KMS-11 (cell line): ENCODE data around the gene ACTBL2.

Experiments
- H2AFZ ChIP-seq: fragments of 200-600 bp; sonication (generic); 2 replicates; pipeline ENCODE4 v1.6.1; 2016; ENCODE audit warnings: antibody characterized with exemption, mixed run types, low read depth
- H3K27ac ChIP-seq: fragments of 200-600 bp; sonication (generic); 2 replicates; pipeline ENCODE4 v1.6.1; 2016; ENCODE audit warnings: mild to moderate bottlenecking, mixed run types
- H3K27me3 ChIP-seq: fragments of 200-600 bp; sonication (generic); 2 replicates; pipeline ENCODE4 v1.6.1; 2017; ENCODE audit warnings: mild to moderate bottlenecking, low read depth, mixed run types, moderate library complexity; ENCODE audit not compliant: insufficient read depth
- H3K36me3 ChIP-seq: fragments of 200-600 bp; sonication (generic); 2 replicates; pipeline ENCODE4 v1.6.1; 2017; ENCODE audit warnings: mild to moderate bottlenecking, mixed run types; ENCODE audit not compliant: insufficient read depth
- H3K4me1 ChIP-seq: fragments of 200-600 bp; sonication (generic); 2 replicates; pipeline ENCODE4 v1.6.1; 2016; ENCODE audit warnings: mild to moderate bottlenecking, low read depth, mixed run types; ENCODE audit not compliant: poor library complexity, severe bottlenecking
- H3K4me2 ChIP-seq: fragments of 200-600 bp; sonication (generic); 2 replicates; pipeline ENCODE4 v1.7.0; 2016; ENCODE audit warnings: mild to moderate bottlenecking, mixed run types
- H3K4me3 ChIP-seq: fragments of 200-600 bp; sonication (generic); IDR thresholded peaks from 2 replicates; pipeline ENCODE4 v1.6.1; 2017; ENCODE audit warnings: low read depth, low read length, mixed read lengths; ENCODE audit not compliant: insufficient read depth
- H3K79me2 ChIP-seq: fragments of 200-600 bp; sonication (generic); 2 replicates; pipeline ENCODE4 v1.6.1; 2016; ENCODE audit warnings: low read depth, mixed run types; ENCODE audit not compliant: insufficient read depth
- H3K9ac ChIP-seq: fragments of 200-600 bp; sonication (generic); 2 replicates; pipeline ENCODE4 v1.6.1; 2016; ENCODE audit warnings: mild to moderate bottlenecking, mixed run types
- H4K20me1 ChIP-seq: fragments of 200-600 bp; sonication (generic); 2 replicates; pipeline ENCODE4 v1.6.1; 2016; ENCODE audit warnings: mild to moderate bottlenecking, mixed run types; ENCODE audit not compliant: insufficient read depth
- TF ChIP-seq, protein P1 (sequence below): fragments of 200-600 bp; sonication (generic); conservative IDR thresholded peaks from 2 replicates; pipeline ENCODE4 v1.6.1; 2017; ENCODE audit warnings: low read depth, mild to moderate bottlenecking, antibody characterized with exemption, low read length, moderate library complexity, mixed read lengths

ACTBL2 gene

DNA sequence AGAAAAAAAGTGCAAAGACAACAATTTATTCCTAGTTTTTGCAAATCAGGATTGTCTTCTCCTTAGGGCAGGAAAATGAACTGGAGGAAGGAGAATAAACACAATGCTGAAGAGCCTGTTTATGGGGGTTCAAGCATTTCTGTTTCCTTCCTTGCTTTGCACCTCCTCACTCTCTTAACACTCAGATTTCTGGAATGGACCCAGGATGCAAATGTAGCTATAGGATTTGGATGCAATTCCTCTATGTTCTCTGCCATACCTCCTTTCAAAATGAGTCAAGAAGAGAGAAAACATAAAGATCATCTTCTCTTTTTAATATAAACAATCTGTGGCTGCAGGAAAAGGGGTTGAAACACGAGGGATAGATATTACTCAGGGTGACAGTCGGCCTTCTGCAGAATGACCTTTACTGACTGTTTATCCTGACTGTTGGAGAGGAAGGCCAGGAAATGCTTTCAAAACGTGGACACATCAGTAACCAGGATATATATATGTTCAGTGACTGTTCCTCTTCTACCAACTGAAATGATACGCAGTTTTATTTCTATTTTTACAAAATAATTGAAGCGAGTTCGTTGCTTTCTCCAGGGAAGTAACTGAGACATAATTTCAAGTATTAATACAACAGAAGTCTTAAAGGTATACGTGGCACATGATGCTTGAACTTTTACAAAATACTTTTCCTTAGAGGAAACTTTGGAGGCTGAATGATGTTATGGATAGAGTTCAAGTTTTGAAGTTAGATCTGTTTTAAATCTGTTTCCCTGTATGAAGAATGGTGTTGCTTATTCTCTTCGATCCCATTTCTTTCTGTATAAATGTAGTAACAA, 44.4 kb downstream of the ACTBL2 start:
- Histone ChIP-seq H3K4me1 (no peaks in the 10 kb centered on the region), H3K9ac (no peak overlapping the region), H3K36me3 (no peaks in the 10 kb centered on the region), H3K27ac (no peak overlapping the region), H3K79me2 (no peaks in the 10 kb centered on the region), H3K4me3 (no peak overlapping the region), H4K20me1 (no peaks in the 10 kb centered on the region), H3K27me3 (no peaks in the 10 kb centered on the region), H2AFZ (no peak overlapping the region), H3K4me2 (no peak overlapping the region)
- TF ChIP-seq, protein P1, sequence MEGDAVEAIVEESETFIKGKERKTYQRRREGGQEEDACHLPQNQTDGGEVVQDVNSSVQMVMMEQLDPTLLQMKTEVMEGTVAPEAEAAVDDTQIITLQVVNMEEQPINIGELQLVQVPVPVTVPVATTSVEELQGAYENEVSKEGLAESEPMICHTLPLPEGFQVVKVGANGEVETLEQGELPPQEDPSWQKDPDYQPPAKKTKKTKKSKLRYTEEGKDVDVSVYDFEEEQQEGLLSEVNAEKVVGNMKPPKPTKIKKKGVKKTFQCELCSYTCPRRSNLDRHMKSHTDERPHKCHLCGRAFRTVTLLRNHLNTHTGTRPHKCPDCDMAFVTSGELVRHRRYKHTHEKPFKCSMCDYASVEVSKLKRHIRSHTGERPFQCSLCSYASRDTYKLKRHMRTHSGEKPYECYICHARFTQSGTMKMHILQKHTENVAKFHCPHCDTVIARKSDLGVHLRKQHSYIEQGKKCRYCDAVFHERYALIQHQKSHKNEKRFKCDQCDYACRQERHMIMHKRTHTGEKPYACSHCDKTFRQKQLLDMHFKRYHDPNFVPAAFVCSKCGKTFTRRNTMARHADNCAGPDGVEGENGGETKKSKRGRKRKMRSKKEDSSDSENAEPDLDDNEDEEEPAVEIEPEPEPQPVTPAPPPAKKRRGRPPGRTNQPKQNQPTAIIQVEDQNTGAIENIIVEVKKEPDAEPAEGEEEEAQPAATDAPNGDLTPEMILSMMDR = no peak

GRCh38 chr5:57436586-57436985, 46.0 kb downstream of the ACTBL2 start:
- H3K4me2 ChIP-seq = no peak overlapping the region
- no peaks in the 10 kb centered on the region for H3K27me3 ChIP-seq
- H3K9ac ChIP-seq = no peak overlapping the region
- H3K4me1 ChIP-seq = no peaks in the 10 kb centered on the region
- H3K36me3 ChIP-seq = no peaks in the 10 kb centered on the region
- no peak overlapping the region for H2AFZ ChIP-seq
- no peaks in the 10 kb centered on the region for H3K79me2 ChIP-seq
- H3K27ac ChIP-seq = no peak overlapping the region
- H4K20me1 ChIP-seq = no peaks in the 10 kb centered on the region
- H3K4me3 ChIP-seq = no peak overlapping the region
- TF ChIP-seq, protein P1 = no peak

DNA sequence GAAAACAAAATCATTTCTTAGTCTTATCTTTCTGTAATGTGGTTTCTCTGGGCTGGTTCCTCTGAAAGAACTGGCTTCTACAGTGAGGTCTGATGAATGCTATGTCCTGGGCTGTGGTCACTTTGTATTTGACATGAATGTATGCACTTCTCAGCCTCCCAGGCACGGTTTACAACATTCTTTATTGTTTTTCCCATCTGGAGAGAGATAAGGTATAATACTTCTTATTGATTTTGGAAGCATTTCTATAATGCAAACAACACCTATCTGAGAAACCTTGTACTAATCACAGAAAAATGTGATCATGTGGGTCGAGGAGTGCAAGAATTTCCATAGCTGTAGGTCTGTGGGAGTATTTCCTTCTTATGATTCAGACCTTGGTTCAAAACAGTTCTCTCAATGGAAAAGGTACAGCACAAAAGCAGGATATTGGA, 46.9 kb downstream of the ACTBL2 start:
- Histone ChIP-seq H3K36me3 (no peaks in the 10 kb centered on the region), H2AFZ (no peak overlapping the region), H3K27me3 (no peaks in the 10 kb centered on the region), H3K79me2 (no peaks in the 10 kb centered on the region), H4K20me1 (no peaks in the 10 kb centered on the region), H3K9ac (no peak overlapping the region), H3K4me2 (no peak overlapping the region), H3K4me3 (no peak overlapping the region), H3K4me1 (no peaks in the 10 kb centered on the region), H3K27ac (no peak overlapping the region)
- TF ChIP-seq, protein P1 = no peak

DNA sequence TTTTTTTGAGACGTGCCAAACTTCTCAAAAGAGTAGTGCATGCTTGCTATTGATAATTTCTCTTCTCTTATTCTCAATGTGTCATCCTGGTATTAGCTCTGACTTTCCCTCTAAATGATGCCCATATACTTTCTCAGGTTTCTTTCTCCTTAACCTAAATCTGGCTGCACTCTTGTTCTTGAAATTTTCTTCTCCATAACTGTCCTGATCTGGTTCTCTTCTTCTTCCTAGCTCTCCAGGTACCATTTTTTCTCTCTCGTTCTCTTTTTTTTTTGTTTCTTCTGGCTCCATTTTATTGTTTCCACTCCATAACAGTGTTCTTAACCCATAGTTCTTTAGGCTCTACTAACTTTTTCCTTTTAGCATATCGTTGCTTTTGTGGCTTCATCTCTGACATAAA, 47.9 kb downstream of the ACTBL2 start:
- H3K27ac ChIP-seq = no peak overlapping the region
- H2AFZ ChIP-seq = no peak overlapping the region
- H3K4me3 ChIP-seq = no peak overlapping the region
- H3K27me3 ChIP-seq = no peaks in the 10 kb centered on the region
- no peaks in the 10 kb centered on the region for H3K4me1 ChIP-seq
- H3K9ac ChIP-seq = no peak overlapping the region
- H3K79me2 ChIP-seq = no peaks in the 10 kb centered on the region
- no peaks in the 10 kb centered on the region for H4K20me1 ChIP-seq
- H3K36me3 ChIP-seq = no peaks in the 10 kb centered on the region
- TF ChIP-seq, protein P1 = no peak
- H3K4me2 ChIP-seq = no peak overlapping the region
